HepG2 (cell line): ENCODE measurements around the gene RUNX3. TPM values are rescaled to one million over a fixed set of nuclear protein-coding genes. Genes with fewer than 3 reads are reported as not detected.
A peak's percentile ranks its signal among the peaks of the same experiment; 100 is the strongest.

Experiments
- ATAC-seq: fragments of 200-7000 bp; cut with Tn5 transposase; 3 replicates; pipeline ENCODE4 v1.9.1; 2020; ENCODE audit warnings: mild to moderate bottlenecking, moderate library complexity
- BruUV-seq: library from RNA; stranded (reverse); fragments of 400-500 nt; replicated peaks from 2 replicates; lab custom pipeline; 2021; lab: Mats Ljungman, UMichigan
- CTCF ChIA-PET: fragments of 300-600 bp; formaldehyde crosslinking; extraction: SDS; loops from one replicate; lab custom pipeline; 2021; ENCODE audit warnings: low total read pairs, inconsistent platforms, low intra/inter-chr PET ratio; lab: Yijun Ruan, JAX
- POLR2A ChIA-PET: fragments of 350-600 bp; sonication (Branson Sonifier 250); formaldehyde crosslinking; loops from one replicate; lab custom pipeline; 2020; ENCODE audit warnings: antibody characterized with exemption, inconsistent platforms; lab: Yijun Ruan, JAX
- DNase-seq: peaks from one replicate; pipeline ENCODE4 v3.0.0-alpha.2; 2015; ENCODE audit warnings: low spot score
- FAIRE-seq: peaks from 3 replicates; lab custom pipeline; 2011; peaks lifted over from hg19 to GRCh38; lab: Jason Lieb, UNC
- H2AFZ ChIP-seq: one replicate; pipeline ENCODE4 v1.6.1; 2011; ENCODE audit warnings: low read length, inconsistent platforms
- H3K27ac ChIP-seq: fragments of 300-600 bp; 3 replicates; pipeline ENCODE4 v1.8.0; 2011; ENCODE audit warnings: mixed run types, mild to moderate bottlenecking, mixed read lengths, low read length, inconsistent platforms; ENCODE audit not compliant: insufficient read depth; ENCODE audit errors: extremely low read length
- H3K27me3 ChIP-seq, 2 experiments: fragments of 200-600 bp in 1 of 2; 2 replicates in 1 of 2; 3 replicates in 1 of 2; pipeline versions ENCODE4 v1.6.0 to v1.8.0; 2011; ENCODE audit warnings: low read length in 2 of 2, mild to moderate bottlenecking in 2 of 2, moderate library complexity in 2 of 2, inconsistent platforms in 1 of 2; ENCODE audit not compliant: insufficient read depth in 2 of 2, control insufficient read depth in 1 of 2
- H3K36me3 ChIP-seq, 2 experiments: fragments of 200-600 bp in 1 of 2; replicated peaks in 1 of 2; 2 replicates in 1 of 2; 3 replicates in 1 of 2; pipeline versions ENCODE4 v1.5.1 to v1.8.0; 2011; ENCODE audit warnings: low read length in 2 of 2, inconsistent platforms in 1 of 2; ENCODE audit not compliant: insufficient read depth in 2 of 2, control insufficient read depth in 1 of 2
- H3K4me1 ChIP-seq: 2 replicates; pipeline ENCODE4 v1.5.1; 2012; ENCODE audit warnings: low read length, inconsistent platforms; ENCODE audit not compliant: insufficient read depth
- H3K4me2 ChIP-seq: 2 replicates; pipeline ENCODE4 v1.6.0; 2011; ENCODE audit warnings: low read depth, low read length, inconsistent platforms
- H3K4me3 ChIP-seq, 3 experiments: fragments of 200-600 bp in 1 of 3; sonication (generic), shearing (Covaris generic) in 1 of 3; replicated peaks in 1 of 3; 2 replicates each; pipeline ENCODE4 v1.5.1; 2011 to 2016; ENCODE audit warnings: low read length in 3 of 3, inconsistent platforms in 2 of 3, low read depth in 2 of 3, mild to moderate bottlenecking in 2 of 3, control low read depth in 1 of 3, mixed read lengths in 1 of 3; ENCODE audit not compliant: insufficient read depth in 1 of 3
- H3K79me2 ChIP-seq: one replicate; pipeline ENCODE4 v1.6.1; 2011; ENCODE audit warnings: low read length, inconsistent platforms; ENCODE audit not compliant: insufficient read depth
- H3K9ac ChIP-seq: 2 replicates; pipeline ENCODE4 v1.6.0; 2011; ENCODE audit warnings: mild to moderate bottlenecking, low read depth, low read length, inconsistent platforms; ENCODE audit not compliant: insufficient read depth
- H3K9me3 ChIP-seq: 2 replicates; pipeline ENCODE4 v1.5.1; 2012; ENCODE audit warnings: mild to moderate bottlenecking, low read length
- H4K20me1 ChIP-seq: 2 replicates; pipeline ENCODE4 v1.6.0; 2011; ENCODE audit warnings: inconsistent platforms, mild to moderate bottlenecking, low read length, moderate library complexity; ENCODE audit not compliant: insufficient read depth
- MIER3 ChIP-seq: IDR thresholded peaks from 2 replicates; pipeline ENCODE4 v1.6.1; 2016; ENCODE audit warnings: missing compliant biosample characterization, borderline replicate concordance
- SRSF1 ChIP-seq: fragments of 200-400 bp; formaldehyde crosslinking; optimal IDR thresholded peaks from 2 replicates; pipeline ENCODE3; 2017; ENCODE audit warnings: mild to moderate bottlenecking, low read depth, low read length, moderate library complexity
- ZBTB26 ChIP-seq: IDR thresholded peaks from 2 replicates; pipeline ENCODE4 v1.6.1; 2016; ENCODE audit warnings: missing compliant biosample characterization, missing genetic modification reagents, borderline replicate concordance
- ZBTB33 ChIP-seq: sonication (generic); formaldehyde crosslinking; IDR thresholded peaks from 2 replicates; pipeline ENCODE4 v1.4.0; 2020; ENCODE audit warnings: missing genetic modification reagents
- ZFP37 ChIP-seq: sonication (generic); formaldehyde crosslinking; IDR thresholded peaks from 2 replicates; pipeline ENCODE4 v1.4.0; 2020; ENCODE audit warnings: missing genetic modification reagents, borderline replicate concordance
- WGBS: methylation state at CpG from one replicate; pipeline ENCODE4 v1.1.6; 2017; ENCODE audit warnings: low lambda C conversion rate; 5-methylcytosine and 5-hydroxymethylcytosine counted together
- in situ Hi-C: cut with HindIII; loops from 2 replicates; pipeline ENCODE4 v1.10.0; 2017; ENCODE audit warnings: low pct_unique_long_range_greater_than_20kb; ENCODE audit not compliant: extremely low pct_ligation_motif_present
- intact Hi-C: fragments of 100-400 bp; cut with micrococcal nuclease; formaldehyde crosslinking; loops from one replicate; pipeline ENCODE4 v1.10.0; 2022; ENCODE audit not compliant: unreplicated experiment
- polyA plus RNA-seq, 8 experiments: library from polyadenylated mRNA; depleted of rRNA in 3 of 8; stranded (reverse) in 7 of 8; unstranded in 1 of 8; fragments of >200 nt; fragmentation: Illumina TruSeq in 4 of 8; extraction: Trizol in 4 of 8; gene quantifications; 2 replicates each; pipeline versions ENCODE4 v1.2.1 to v1.2.3, GENCODE V29; 2011 to 2016; ENCODE audit warnings: low read depth in 4 of 8, missing spikeins in 1 of 8, mixed read lengths in 1 of 8; ENCODE audit not compliant: insufficient read depth in 1 of 8
- total RNA-seq, 5 experiments: library from RNA; depleted of rRNA; stranded (reverse); fragments of >200 nt; fragmentation: Illumina TruSeq; extraction: Trizol; gene quantifications; 2 replicates each; pipeline ENCODE4 v1.2.3, GENCODE V29; 2016; ENCODE audit warnings: low read depth in 1 of 5

Gene RUNX3
- total and polyA plus RNA-seq, 2 of the 13 experiments (the other 11 are each of a cell fraction or from before 2014, with no cell fraction given), result 0.04 to 0.22 TPM

DNA sequence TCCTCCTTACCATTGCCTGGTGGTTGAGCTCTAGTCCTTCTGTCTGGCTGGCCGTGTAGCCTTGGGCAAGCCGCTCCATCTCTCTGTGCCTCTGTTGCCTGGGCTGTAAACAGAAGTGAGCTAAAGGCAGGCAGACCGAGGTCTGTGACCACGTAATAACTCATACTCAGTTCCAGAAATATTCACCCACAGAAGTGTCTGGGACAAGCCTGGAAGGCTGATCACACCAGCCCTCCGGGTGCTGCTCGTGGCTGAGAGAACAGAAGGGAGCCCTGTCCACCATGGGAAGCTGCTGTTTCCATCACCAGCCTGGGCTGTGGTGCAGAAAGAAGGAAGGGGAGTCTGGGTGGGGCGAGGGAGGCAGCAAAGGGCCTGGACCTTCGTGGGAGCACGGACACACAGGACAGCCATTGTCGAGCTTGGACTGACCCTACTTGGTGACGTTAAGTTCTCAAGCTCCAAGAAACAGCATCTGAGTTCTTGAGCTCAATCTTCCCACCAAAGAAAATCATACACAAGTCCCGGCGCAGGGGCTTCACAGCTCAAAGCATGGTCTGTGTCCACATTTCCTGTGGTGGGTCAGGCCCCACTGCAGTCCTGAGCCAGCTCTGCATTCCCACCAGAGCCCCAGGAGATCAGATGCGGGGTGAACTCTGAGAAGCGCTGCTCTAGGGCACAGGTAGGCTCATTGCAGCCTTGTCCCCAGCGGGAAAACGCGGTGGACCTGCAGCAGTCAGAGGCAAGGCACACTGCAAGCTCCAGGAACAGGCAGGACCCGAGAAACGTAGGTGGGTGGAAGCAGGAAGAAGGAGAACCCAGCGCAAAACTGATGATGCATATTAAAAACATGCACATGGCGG lies 61.8 kb downstream of the RUNX3 start:
- 41% methylated on average over 16 of the region's 22 CpGs for WGBS
- ATAC-seq, result no peak
- H3K27ac ChIP-seq, result no peak overlapping the region
- H3K9me3 ChIP-seq, result no peaks in the 10 kb centered on the region
- peaks cover 6 to 42% of the 10 kb centered on the region in 2 experiments; a peak in 3 of 5 replicates for H3K27me3 ChIP-seq
- intact Hi-C loops (no loop called here), in situ Hi-C loops (no loop called here)
- no peaks in the 10 kb centered on the region for H3K36me3 ChIP-seq
- TF ChIP-seq MIER3 (CRISPR knock-in tag) (no peak), ZBTB33 (CRISPR knock-in tag) (peak; percentile 38; the same call in 1 of the 2 replicates), ZBTB26 (CRISPR knock-in tag) (no peak), ZFP37 (CRISPR knock-in tag) (no peak), SRSF1 (no peak)
- H2AFZ ChIP-seq, result no peak overlapping the region
- no peak overlapping the region for H3K9ac ChIP-seq
- no peak overlapping the region for H3K4me2 ChIP-seq
- H3K79me2 ChIP-seq, result no peaks in the 10 kb centered on the region
- no peak for DNase-seq
- no peak overlapping the region for H3K4me3 ChIP-seq
- FAIRE-seq, result no peak
- POLR2A ChIA-PET, result no interaction called here
- no peaks in the 10 kb centered on the region for H4K20me1 ChIP-seq
- H3K4me1 ChIP-seq, result peaks cover 85% of the 10 kb centered on the region
- CTCF ChIA-PET, result no interaction called here
- no TSS peak for BruUV-seq
